Keratinocyte (primary cell): Measurements from ENCODE around the gene TAF4. TPM values are rescaled to one million over a fixed set of nuclear protein-coding genes. Genes with fewer than 3 reads are reported as not detected.

Experiments
- DNase-seq: peaks from one replicate; pipeline ENCODE4 v3.0.0-alpha.2; 2011; ENCODE audit warnings: low read depth, missing footprints, low spot score
- FAIRE-seq: peaks from 2 replicates; lab custom pipeline; 2011; peaks lifted over from hg19 to GRCh38; lab: Jason Lieb, UNC
- H2AFZ ChIP-seq: 2 replicates; pipeline ENCODE4 v1.6.0; 2012; ENCODE audit warnings: low read length, control low read depth, inconsistent platforms; ENCODE audit not compliant: control insufficient read depth
- H3K27ac ChIP-seq: 2 replicates; pipeline ENCODE4 v1.5.1; 2011; ENCODE audit warnings: low read length; ENCODE audit not compliant: control insufficient read depth, insufficient read depth
- H3K27me3 ChIP-seq: 3 replicates; pipeline ENCODE4 v1.6.0; 2011; ENCODE audit warnings: low read length; ENCODE audit not compliant: control insufficient read depth, insufficient read depth; ENCODE audit errors: extremely low read depth
- H3K36me3 ChIP-seq, 2 experiments: 2 replicates in 1 of 2; 3 replicates in 1 of 2; pipeline ENCODE4 v1.5.1; 2011; ENCODE audit warnings: low read length in 2 of 2, mild to moderate bottlenecking in 1 of 2; ENCODE audit not compliant: control insufficient read depth in 2 of 2, insufficient read depth in 2 of 2; ENCODE audit errors: extremely low read depth in 1 of 2
- H3K4me1 ChIP-seq: 3 replicates; pipeline ENCODE4 v1.5.1; 2011; ENCODE audit warnings: low read length; ENCODE audit not compliant: control insufficient read depth, insufficient read depth; ENCODE audit errors: extremely low read depth
- H3K4me2 ChIP-seq: 3 replicates; pipeline ENCODE4 v1.6.0; 2011; ENCODE audit warnings: low read depth, low read length; ENCODE audit not compliant: control insufficient read depth, insufficient read depth; ENCODE audit errors: extremely low read depth
- H3K4me3 ChIP-seq, 3 experiments: fragments of 200-600 bp in 1 of 3; sonication (generic) in 1 of 3; 2 replicates in 2 of 3; 3 replicates in 1 of 3; pipeline ENCODE4 v1.5.1; 2011 to 2016; ENCODE audit warnings: low read length in 3 of 3, mild to moderate bottlenecking in 3 of 3, control low read depth in 2 of 3, inconsistent platforms in 1 of 3, low read depth in 1 of 3, mixed read lengths in 1 of 3, mixed run types in 1 of 3, moderate library complexity in 1 of 3; ENCODE audit not compliant: control insufficient read depth in 2 of 3, insufficient read depth in 2 of 3; ENCODE audit errors: extremely low read depth in 1 of 3
- H3K79me2 ChIP-seq: 2 replicates; pipeline ENCODE4 v1.6.0; 2012; ENCODE audit warnings: low read length; ENCODE audit not compliant: control insufficient read depth, insufficient read depth
- H3K9ac ChIP-seq: 3 replicates; pipeline ENCODE4 v1.6.0; 2011; ENCODE audit warnings: low read length; ENCODE audit not compliant: control insufficient read depth, insufficient read depth; ENCODE audit errors: extremely low read depth
- H3K9me1 ChIP-seq: 3 replicates; pipeline ENCODE4 v1.6.0; 2011; ENCODE audit warnings: low read length; ENCODE audit not compliant: control insufficient read depth, insufficient read depth; ENCODE audit errors: extremely low read depth
- H3K9me3 ChIP-seq: 2 replicates; pipeline ENCODE4 v1.5.1; 2012; ENCODE audit warnings: low read depth, low read length; ENCODE audit not compliant: control insufficient read depth
- H4K20me1 ChIP-seq: 3 replicates; pipeline ENCODE4 v1.6.0; 2011; ENCODE audit warnings: low read length; ENCODE audit not compliant: control insufficient read depth, insufficient read depth; ENCODE audit errors: extremely low read depth
- EZH2 ChIP-seq: IDR thresholded peaks from one replicate; pipeline ENCODE4 v1.6.1; 2012; ENCODE audit warnings: inconsistent platforms, mild to moderate bottlenecking, low read length, moderate library complexity
- dilution Hi-C: fragments of 300-500 bp; cut with MboI; formaldehyde crosslinking; loops from one replicate; pipeline ENCODE4 v1.7.0; 2020; ENCODE audit warnings: low sequenced_read_pairs; ENCODE audit not compliant: extremely low pct_ligation_motif_present
- polyA plus RNA-seq, 5 experiments: library from polyadenylated mRNA; depleted of rRNA in 3 of 5; stranded (reverse) in 3 of 5; stranded (forward) in 1 of 5; unstranded in 1 of 5; fragments of >200 nt; gene quantifications; 1 replicate in 1 of 5; 2 replicates in 3 of 5; 3 replicates in 1 of 5; pipeline versions ENCODE4 v1.2.1 to v1.2.3, GENCODE V29; 2011 to 2012; ENCODE audit warnings: missing spikeins in 2 of 5, low read depth in 1 of 5, low replicate concordance in 1 of 5
- TF ChIP-seq, protein P1 (sequence below), 3 experiments: IDR thresholded peaks in 1 of 3; conservative IDR thresholded peaks in 1 of 3; optimal IDR thresholded peaks in 1 of 3; 2 replicates in 2 of 3; 3 replicates in 1 of 3; pipeline versions ENCODE3 to v1.5.1; 2011; ENCODE audit warnings: low read length in 3 of 3, mild to moderate bottlenecking in 3 of 3, moderate library complexity in 2 of 3, control low read depth in 1 of 3, inconsistent platforms in 1 of 3; ENCODE audit not compliant: insufficient read depth in 2 of 3; ENCODE audit errors: extremely low read depth in 1 of 3

TAF4 gene
- polyA plus RNA-seq, 1 donor (not counting 4 experiments of a cell fraction or from before 2014, with no cell fraction given): 3.3 TPM

DNA sequence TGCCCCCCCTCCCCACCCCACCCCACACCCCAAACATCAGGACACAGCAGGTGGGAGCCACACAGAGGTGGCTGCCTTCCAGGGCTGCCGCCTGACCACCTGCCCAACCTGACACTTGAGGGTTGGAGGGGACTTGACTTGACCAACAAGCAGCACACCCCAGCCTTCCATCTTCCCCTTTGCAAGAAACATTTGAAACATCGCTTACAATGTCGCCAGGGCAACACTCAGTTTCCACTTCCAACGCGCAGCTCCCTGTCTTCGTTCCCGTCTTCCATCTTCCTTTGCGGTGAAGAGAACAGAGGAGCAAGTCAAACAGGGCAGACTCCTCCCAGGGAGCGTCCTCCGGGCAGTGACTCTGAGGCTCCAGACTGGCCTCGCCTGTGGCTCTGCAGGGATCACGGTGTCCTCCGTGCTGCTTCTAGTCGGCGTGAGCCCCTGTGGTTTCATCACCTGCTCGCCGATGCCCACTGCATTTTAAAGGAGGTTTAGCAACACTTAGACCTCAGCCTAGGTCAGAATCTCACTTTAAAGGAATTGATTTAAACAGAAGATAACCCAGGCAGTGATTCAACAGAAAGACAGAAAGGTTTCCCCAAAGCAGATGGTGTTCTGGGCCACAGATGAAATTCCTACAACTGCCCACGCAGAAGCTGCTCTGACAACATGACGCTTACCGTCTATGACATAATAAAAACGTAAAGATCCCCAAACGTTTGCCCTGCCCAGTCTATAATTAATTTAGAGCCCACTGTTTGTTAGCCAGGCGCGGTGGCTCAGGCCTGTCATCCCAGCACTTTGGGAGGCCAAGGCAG is 130.8 kb downstream of the TAF4 start:
- H3K9me1 ChIP-seq: no peaks in the 10 kb centered on the region
- H2AFZ ChIP-seq: no peak overlapping the region
- no peak for DNase-seq
- no peak overlapping the region for H3K4me2 ChIP-seq
- no peak for FAIRE-seq
- no peaks in the 10 kb centered on the region for H3K79me2 ChIP-seq
- H3K9me3 ChIP-seq: no peaks in the 10 kb centered on the region
- H3K9ac ChIP-seq: no peak overlapping the region
- H3K27me3 ChIP-seq: no peaks in the 10 kb centered on the region
- TF ChIP-seq EZH2: no peak
- TF ChIP-seq, protein P1, sequence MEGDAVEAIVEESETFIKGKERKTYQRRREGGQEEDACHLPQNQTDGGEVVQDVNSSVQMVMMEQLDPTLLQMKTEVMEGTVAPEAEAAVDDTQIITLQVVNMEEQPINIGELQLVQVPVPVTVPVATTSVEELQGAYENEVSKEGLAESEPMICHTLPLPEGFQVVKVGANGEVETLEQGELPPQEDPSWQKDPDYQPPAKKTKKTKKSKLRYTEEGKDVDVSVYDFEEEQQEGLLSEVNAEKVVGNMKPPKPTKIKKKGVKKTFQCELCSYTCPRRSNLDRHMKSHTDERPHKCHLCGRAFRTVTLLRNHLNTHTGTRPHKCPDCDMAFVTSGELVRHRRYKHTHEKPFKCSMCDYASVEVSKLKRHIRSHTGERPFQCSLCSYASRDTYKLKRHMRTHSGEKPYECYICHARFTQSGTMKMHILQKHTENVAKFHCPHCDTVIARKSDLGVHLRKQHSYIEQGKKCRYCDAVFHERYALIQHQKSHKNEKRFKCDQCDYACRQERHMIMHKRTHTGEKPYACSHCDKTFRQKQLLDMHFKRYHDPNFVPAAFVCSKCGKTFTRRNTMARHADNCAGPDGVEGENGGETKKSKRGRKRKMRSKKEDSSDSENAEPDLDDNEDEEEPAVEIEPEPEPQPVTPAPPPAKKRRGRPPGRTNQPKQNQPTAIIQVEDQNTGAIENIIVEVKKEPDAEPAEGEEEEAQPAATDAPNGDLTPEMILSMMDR (optimal IDR thresholded peaks at IDR 0.05 in 1 of 3, IDR thresholded peaks at IDR 0.05 in 1 of 3, conservative IDR thresholded peaks at IDR 0.05 in 1 of 3; ENCODE audit: extremely low read depth in 1 of 3, insufficient read depth in 2 of 3, low read length in 3 of 3): no peak
- no peaks in the 10 kb centered on the region for H3K4me1 ChIP-seq
- H3K4me3 ChIP-seq: no peak overlapping the region
- H3K36me3 ChIP-seq: no peaks in the 10 kb centered on the region
- H4K20me1 ChIP-seq: no peaks in the 10 kb centered on the region
- H3K27ac ChIP-seq: no peak overlapping the region
- dilution Hi-C loops: no loop called here

DNA sequence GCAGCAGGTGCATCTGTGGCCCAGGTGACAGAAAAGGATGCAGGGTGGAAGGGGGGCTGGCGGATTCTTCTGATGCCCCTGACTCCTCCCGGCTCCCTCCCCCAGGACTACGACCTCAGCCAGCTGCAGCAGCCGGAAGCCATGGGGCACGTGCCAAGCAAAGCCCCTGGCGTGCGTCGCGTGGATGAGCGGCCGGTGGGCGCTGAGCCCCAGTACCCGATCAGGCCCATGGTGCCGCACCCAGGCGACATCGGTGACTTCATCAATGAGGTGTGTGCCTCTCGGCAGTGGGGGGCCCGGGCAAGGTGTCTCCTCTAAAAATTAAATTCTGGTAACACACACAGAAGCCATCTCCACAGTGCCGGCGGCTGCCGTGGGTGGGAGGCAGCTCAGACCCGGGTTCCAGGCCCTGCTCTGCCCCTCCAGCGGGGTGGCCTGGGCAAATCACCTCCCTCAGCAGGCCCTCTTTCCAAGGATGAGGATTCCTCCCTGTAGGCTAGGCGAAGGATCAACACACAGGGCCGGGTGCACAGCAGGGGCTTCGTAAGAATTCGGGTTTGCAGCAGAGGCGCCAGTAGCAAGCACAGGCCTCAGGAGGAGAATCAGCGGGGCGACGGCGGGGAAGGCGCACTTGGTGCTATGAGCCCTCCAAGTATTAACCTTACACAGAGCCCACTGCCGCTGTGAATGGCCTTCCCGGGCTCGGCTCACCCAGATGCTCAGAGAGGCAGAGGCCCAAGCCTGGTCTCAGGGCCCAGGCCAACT is 131.5 kb downstream of the TAF4 start:
- Histone ChIP-seq H3K9ac (no peak overlapping the region), H3K4me2 (no peak overlapping the region), H2AFZ (no peak overlapping the region), H3K4me1 (no peaks in the 10 kb centered on the region), H3K27ac (no peak overlapping the region), H3K4me3 (no peak overlapping the region), H3K79me2 (no peaks in the 10 kb centered on the region), H3K27me3 (no peaks in the 10 kb centered on the region), H4K20me1 (no peaks in the 10 kb centered on the region), H3K9me3 (no peaks in the 10 kb centered on the region), H3K9me1 (no peaks in the 10 kb centered on the region), H3K36me3 (no peaks in the 10 kb centered on the region)
- FAIRE-seq (no peak), DNase-seq (no peak)
- TF ChIP-seq EZH2: no peak
- TF ChIP-seq, protein P1 (optimal IDR thresholded peaks at IDR 0.05 in 1 of 3, IDR thresholded peaks at IDR 0.05 in 1 of 3, conservative IDR thresholded peaks at IDR 0.05 in 1 of 3; ENCODE audit: extremely low read depth in 1 of 3, insufficient read depth in 2 of 3, low read length in 3 of 3): no peak
- dilution Hi-C loops: no loop called here
